NOMO-1 treated with dmso at 0.1 percent for 144 hours (cell line): ENCODE data around the gene CAMSAP2.
"Not testable (repeated sequence)": the region's sequence is repeated elsewhere in the genome, so short reads cannot be mapped to it uniquely, and the experiment has no call there.

Source experiments
- DNase-seq: peaks from one replicate; lab custom pipeline; 2025; ENCODE audit not compliant: unreplicated experiment; lab: John Stamatoyannopoulos, UW

CAMSAP2 gene

GRCh38 chr1:200737647-200738291 is 924 bp upstream of the CAMSAP2 start:
- no peak for DNase-seq

- DNase-seq, result no peak
Observed at GRCh38 chr1:200738949-200739651, 407 bp downstream of the CAMSAP2 start.

- no peak for DNase-seq
Observed at GRCh38 chr1:200739702-200740570, 1.2 kb downstream of the CAMSAP2 start.

- no peak for DNase-seq
Observed at GRCh38 chr1:200740571-200741208, 2.0 kb downstream of the CAMSAP2 start.

GRCh38 chr1:200741551-200742207 is 3.0 kb downstream of the CAMSAP2 start:
- no peak for DNase-seq

- DNase-seq, result no peak
Observed at GRCh38 chr1:200744143-200744542, 5.5 kb downstream of the CAMSAP2 start.

- DNase-seq, result no peak
Observed at GRCh38 chr1:200749090-200749489, 10.4 kb downstream of the CAMSAP2 start.

GRCh38 chr1:200750749-200751148 is 12.1 kb downstream of the CAMSAP2 start:
- DNase-seq, result not testable (repeated sequence)

- DNase-seq, result no peak
Observed at GRCh38 chr1:200751717-200752116, 13.0 kb downstream of the CAMSAP2 start.

GRCh38 chr1:200753650-200754198 is 15.0 kb downstream of the CAMSAP2 start:
- no peak for DNase-seq

GRCh38 chr1:200755456-200755855 is 16.8 kb downstream of the CAMSAP2 start:
- DNase-seq, result no peak

- no peak for DNase-seq
Observed at GRCh38 chr1:200762089-200762488, 23.4 kb downstream of the CAMSAP2 start.

GRCh38 chr1:200767321-200767720 is 28.6 kb downstream of the CAMSAP2 start:
- no peak for DNase-seq

GRCh38 chr1:200771625-200772555 is 33.2 kb downstream of the CAMSAP2 start:
- DNase-seq, result no peak

- no peak for DNase-seq
Observed at GRCh38 chr1:200774311-200774710, 35.6 kb downstream of the CAMSAP2 start.

- DNase-seq, result no peak
Observed at GRCh38 chr1:200774735-200775444, 36.2 kb downstream of the CAMSAP2 start.

GRCh38 chr1:200775850-200776249 is 37.2 kb downstream of the CAMSAP2 start:
- DNase-seq, result no peak

GRCh38 chr1:200776949-200777348 is 38.3 kb downstream of the CAMSAP2 start:
- no peak for DNase-seq

- no peak for DNase-seq
Observed at GRCh38 chr1:200778766-200779165, 40.1 kb downstream of the CAMSAP2 start.
